Measurements from ENCODE around the gene RAB19.
A peak's percentile ranks its signal among the peaks of the same experiment; 100 is the strongest.

The RAB19 gene

GRCh38 chr7:140403878-140404564 lies at the start of gene RAB19:
Gene RAB19 (plus strand): TSS chr7:140404058. CDS start chr7:140407647, 3,589 bp downstream.
- ChIA-PET CTCF (no interaction called here), POLR2A (no interaction called here)
- no peak for DNase-seq (ENCODE audit: low read depth, low spot score)
- peak within 1 kb of the TSS; percentile 23 for H3K4me3 ChIP-seq (ENCODE audit: low read depth, low read length)
- TF ChIP-seq CTCF (IDR thresholded peaks at IDR 0.05; ENCODE audit: insufficient read depth, low read length, missing control alignments) = no peak

GRCh38 chr7:140358024-140358411 lies 45.8 kb upstream of the RAB19 start:
- CTCF ChIA-PET = no interaction called here
- POLR2A ChIA-PET = no interaction called here
- no peak overlapping the region for H3K4me3 ChIP-seq (ENCODE audit: low read depth, low read length)
- no peak for TF ChIP-seq CTCF (IDR thresholded peaks at IDR 0.05; ENCODE audit: insufficient read depth, low read length, missing control alignments)
- no peak for DNase-seq (ENCODE audit: low read depth, low spot score)

GRCh38 chr7:140358412-140359051 lies 45.3 kb upstream of the RAB19 start:
- CTCF ChIA-PET = no interaction called here
- POLR2A ChIA-PET = no interaction called here
- DNase-seq (ENCODE audit: low read depth, low spot score) = no peak
- no peak for TF ChIP-seq CTCF (IDR thresholded peaks at IDR 0.05; ENCODE audit: insufficient read depth, low read length, missing control alignments)
- no peak overlapping the region for H3K4me3 ChIP-seq (ENCODE audit: low read depth, low read length)

GRCh38 chr7:140360697-140361229 lies 43.1 kb upstream of the RAB19 start:
- DNase-seq (ENCODE audit: low read depth, low spot score) = no peak
- POLR2A ChIA-PET = interaction anchor here (0.7 to 1.1 kb wide), 2 partner anchors 12 to 1236 kb away, joined by 3 read pairs; no protein-coding TSS in a partner anchor
- no peak overlapping the region for H3K4me3 ChIP-seq (ENCODE audit: low read depth, low read length)
- no peak for TF ChIP-seq CTCF (IDR thresholded peaks at IDR 0.05; ENCODE audit: insufficient read depth, low read length, missing control alignments)
- CTCF ChIA-PET = interaction anchor here (1.1 kb wide), 1 partner anchor 17 kb away, joined by 3 read pairs; no protein-coding TSS in a partner anchor

GRCh38 chr7:140364819-140365218 lies 39.0 kb upstream of the RAB19 start:
- POLR2A ChIA-PET = no interaction called here
- TF ChIP-seq CTCF (IDR thresholded peaks at IDR 0.05; ENCODE audit: insufficient read depth, low read length, missing control alignments) = no peak
- no peak overlapping the region for H3K4me3 ChIP-seq (ENCODE audit: low read depth, low read length)
- DNase-seq (ENCODE audit: low read depth, low spot score) = no peak
- CTCF ChIA-PET = no interaction called here

- ChIA-PET CTCF (no interaction called here), POLR2A (no interaction called here)
- H3K4me3 ChIP-seq (ENCODE audit: low read depth, low read length) = no peak overlapping the region
- TF ChIP-seq CTCF (IDR thresholded peaks at IDR 0.05; ENCODE audit: insufficient read depth, low read length, missing control alignments) = no peak
- no peak for DNase-seq (ENCODE audit: low read depth, low spot score)
Measured at GRCh38 chr7:140367528-140367927, 36.3 kb upstream of the RAB19 start.
